Measurements from ENCODE around the gene SLC46A2. TPM values are rescaled to one million over a fixed set of nuclear protein-coding genes. Genes with fewer than 3 reads are reported as not detected.

Gene SLC46A2
- total and polyA plus RNA-seq, 2 experiments from 2014 or later = 0.11 TPM; not detected in 1

- TF ChIP-seq EZH2phosphoT487 (IDR thresholded peaks at IDR 0.05; ENCODE audit: unreplicated experiment) (no peak), REST (IDR thresholded peaks at IDR 0.05; ENCODE audit: unreplicated experiment) (no peak), EZH2 (IDR thresholded peaks at IDR 0.05; ENCODE audit: low read depth, unreplicated experiment) (no peak), CREB1 (CRISPR knock-in tag; IDR thresholded peaks at IDR 0.05; ENCODE audit: low read depth) (no peak), JUNB (IDR thresholded peaks at IDR 0.05; ENCODE audit: unreplicated experiment) (no peak), ZNF462 (CRISPR knock-in tag; IDR thresholded peaks at IDR 0.05) (no peak), CTCF (conservative IDR thresholded peaks at IDR 0.05; ENCODE audit: low read depth in 2 of 2) (no peak)
- no peak overlapping the region; the same call in 2 of the 3 replicates for H3K4me3 Mint-ChIP-seq
- ATAC-seq = no peak
- H3K27ac ChIP-seq (ENCODE audit: low read depth) = no peak overlapping the region
- H3K27me3 Mint-ChIP-seq (ENCODE audit: insufficient read depth, low read depth, poor library complexity) = peaks cover 11% of the 10 kb centered on the region
- H3K79me2 ChIP-seq (replicated peaks; ENCODE audit: insufficient read depth) = no peaks in the 10 kb centered on the region
- H3K36me3 ChIP-seq (ENCODE audit: insufficient read depth) = no peaks in the 10 kb centered on the region
- no peaks in the 10 kb centered on the region for H3K27me3 ChIP-seq (ENCODE audit: insufficient read depth)
- peaks cover 7% of the 10 kb centered on the region; the same call in 1 of the 3 replicates for H3K4me1 Mint-ChIP-seq
- H3K9me3 Mint-ChIP-seq = peaks cover 6% of the 10 kb centered on the region; the same call in 1 of the 3 replicates
- no peaks in the 10 kb centered on the region for H3K9me2 ChIP-seq (ENCODE audit: insufficient read depth)
- H2AFZ ChIP-seq = no peak overlapping the region
- no peaks in the 10 kb centered on the region for H3F3A ChIP-seq (replicated peaks; ENCODE audit: low read depth)
- DNase-seq (ENCODE audit: low spot score) = no peak
- H3K4me3 ChIP-seq = no peak overlapping the region
- H3K36me3 Mint-ChIP-seq (ENCODE audit: low read depth) = peaks cover 18% of the 10 kb centered on the region
- H3K4me2 ChIP-seq = no peak overlapping the region
- H3K27ac Mint-ChIP-seq = no peak overlapping the region
- no peaks in the 10 kb centered on the region for H4K20me1 ChIP-seq (replicated peaks; ENCODE audit: insufficient read depth)
- H3K4me1 ChIP-seq (ENCODE audit: insufficient read depth) = no peaks in the 10 kb centered on the region
These were observed 26.9 kb downstream of the SLC46A2 start for GRCh38 chr9:112863746-112864145.
